Measurements from ENCODE around the gene ASIC2. TPM values are rescaled to one million over a fixed set of nuclear protein-coding genes. Genes with fewer than 3 reads are reported as not detected.

ASIC2 gene
- total RNA-seq, 3 donors from 2014 or later, result 0.84 to 4.6 (median 0.98) TPM

GRCh38 chr17:33234233-33234632 is 58.9 kb downstream of the ASIC2 start:
- Histone ChIP-seq H3K36me3 (ENCODE audit: low read depth) (no peaks in the 10 kb centered on the region), H3K4me3 (no peak overlapping the region), H3K4me1 (ENCODE audit: low read depth) (peaks cover 5% of the 10 kb centered on the region), H3K9me3 (no peaks in the 10 kb centered on the region)
- intact Hi-C loops (cut with DNase I, micrococcal nuclease), result no loop called here
- DNase-seq (no peak), ATAC-seq (no peak)
- TF ChIP-seq CTCF (IDR thresholded peaks at IDR 0.05), result no peak

GRCh38 chr17:33233811-33234177 is 59.3 kb downstream of the ASIC2 start:
- Histone ChIP-seq H3K4me1 (ENCODE audit: low read depth) (peaks cover 5% of the 10 kb centered on the region), H3K36me3 (ENCODE audit: low read depth) (no peaks in the 10 kb centered on the region), H3K9me3 (no peaks in the 10 kb centered on the region), H3K4me3 (no peak overlapping the region)
- DNase-seq, result peak in 1 of 3 donors; percentile 49
- intact Hi-C loops (cut with DNase I, micrococcal nuclease), result no loop called here
- no peak for TF ChIP-seq CTCF (IDR thresholded peaks at IDR 0.05)
- peak; percentile 69 for ATAC-seq

GRCh38 chr17:33229499-33229898 is 63.6 kb downstream of the ASIC2 start:
- ATAC-seq, result no peak
- peaks cover 5% of the 10 kb centered on the region for H3K4me1 ChIP-seq (ENCODE audit: low read depth)
- intact Hi-C loops (cut with DNase I, micrococcal nuclease), result no loop called here
- no peak overlapping the region for H3K4me3 ChIP-seq
- DNase-seq, result no peak
- H3K36me3 ChIP-seq (ENCODE audit: low read depth), result no peaks in the 10 kb centered on the region
- no peaks in the 10 kb centered on the region for H3K9me3 ChIP-seq
- no peak for TF ChIP-seq CTCF (IDR thresholded peaks at IDR 0.05)

GRCh38 chr17:33229028-33229427 is 64.1 kb downstream of the ASIC2 start:
- intact Hi-C loops (cut with DNase I, micrococcal nuclease), result no loop called here
- ATAC-seq, result no peak

GRCh38 chr17:33228548-33228947 is 64.5 kb downstream of the ASIC2 start:
- intact Hi-C loops (cut with DNase I, micrococcal nuclease), result no loop called here
- Histone ChIP-seq H3K4me1 (ENCODE audit: low read depth) (no peaks in the 10 kb centered on the region), H3K36me3 (ENCODE audit: low read depth) (no peaks in the 10 kb centered on the region), H3K9me3 (no peaks in the 10 kb centered on the region), H3K4me3 (no peak overlapping the region)
- ATAC-seq (peak; percentile 13), DNase-seq (peak in 1 of 3 donors; percentile 14)
- no peak for TF ChIP-seq CTCF (IDR thresholded peaks at IDR 0.05)

More at GRCh38 chr17:33229028-33229427, 64.1 kb downstream of the ASIC2 start:
- Histone ChIP-seq H3K4me1 (ENCODE audit: low read depth) (peaks cover 4% of the 10 kb centered on the region), H3K36me3 (ENCODE audit: low read depth) (no peaks in the 10 kb centered on the region), H3K4me3 (no peak overlapping the region), H3K9me3 (no peaks in the 10 kb centered on the region)
- no peak for TF ChIP-seq CTCF (IDR thresholded peaks at IDR 0.05)
- no peak for DNase-seq

- H3K4me3 ChIP-seq, result no peak overlapping the region
- H3K4me1 ChIP-seq (ENCODE audit: low read depth), result no peaks in the 10 kb centered on the region
- no peak for DNase-seq
- ATAC-seq, result no peak
- no peak for TF ChIP-seq CTCF (IDR thresholded peaks at IDR 0.05)
- no peaks in the 10 kb centered on the region for H3K36me3 ChIP-seq (ENCODE audit: low read depth)
- intact Hi-C loops (cut with DNase I, micrococcal nuclease), result no loop called here
- H3K9me3 ChIP-seq, result no peaks in the 10 kb centered on the region
These were observed 65.2 kb downstream of the ASIC2 start for GRCh38 chr17:33227911-33228310.

Data from mucosa of descending colon (tissue), 3 donors.